ENCODE results near the gene RPS17.
"Not testable (repeated sequence)": the region's sequence is repeated elsewhere in the genome, so short reads cannot be mapped to it uniquely, and the experiment has no call there.

The RPS17 gene

DNA sequence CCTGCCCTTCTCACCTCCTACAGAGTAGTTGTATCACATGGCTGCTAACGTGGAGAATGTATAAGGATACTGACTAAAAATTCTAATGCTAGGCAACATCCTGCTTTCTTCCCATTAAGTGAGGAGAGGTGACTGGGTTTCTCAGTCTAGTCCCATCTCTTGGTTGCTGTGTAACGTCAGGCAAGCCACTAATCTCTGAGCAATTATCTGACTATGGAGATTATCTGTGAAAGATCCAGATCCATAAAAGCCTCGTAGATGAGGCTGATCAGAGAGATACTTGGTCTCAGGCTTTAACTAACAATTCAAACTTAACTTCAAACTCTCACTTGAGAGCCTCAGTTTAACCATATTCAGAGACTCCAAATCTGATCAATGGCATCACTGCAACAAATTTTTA, 4.7 kb upstream of the RPS17 start:
- Histone ChIP-seq H3K9ac (ENCODE audit: low read length) (no peak overlapping the region), H3K4me3 (ENCODE audit: low read depth in 1 of 2, low read length in 2 of 2) (no peak overlapping the region), H3K4me1 (ENCODE audit: insufficient read depth, low read length) (no peaks in the 10 kb centered on the region), H3K9me3 (ENCODE audit: low read length) (no peaks in the 10 kb centered on the region), H3K36me3 (ENCODE audit: insufficient read depth, low read length) (peaks cover 9% of the 10 kb centered on the region), H3K27me3 (ENCODE audit: control insufficient read depth in 1 of 2, insufficient read depth in 2 of 2, low read length in 2 of 2) (no peaks in the 10 kb centered on the region), H3K27ac (ENCODE audit: low read depth, low read length) (no peak overlapping the region)

DNA sequence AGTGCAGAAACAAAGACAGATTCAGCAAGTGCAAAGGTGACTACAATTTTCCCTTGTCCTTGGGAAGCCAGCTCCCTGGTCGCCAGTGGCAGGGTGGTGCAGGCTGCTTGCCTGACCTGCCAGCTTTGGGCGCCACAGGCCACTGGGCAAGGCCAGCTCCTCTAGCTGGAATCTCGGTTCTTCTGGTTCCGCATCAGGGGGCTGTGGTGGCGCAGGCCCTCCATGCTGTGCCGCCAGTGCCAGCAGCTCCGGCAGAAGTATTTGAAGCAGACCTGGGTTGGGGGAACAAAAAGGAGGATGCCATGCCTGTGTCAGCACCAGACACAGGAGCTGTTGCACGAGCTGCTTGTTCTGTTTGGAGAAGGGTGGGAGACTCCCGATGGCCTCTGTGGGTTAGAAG, 4.2 kb upstream of the RPS17 start:
- Histone ChIP-seq H3K36me3 (ENCODE audit: insufficient read depth, low read length) (peaks cover 9% of the 10 kb centered on the region), H3K4me1 (ENCODE audit: insufficient read depth, low read length) (no peaks in the 10 kb centered on the region), H3K9ac (ENCODE audit: low read length) (no peak overlapping the region), H3K9me3 (ENCODE audit: low read length) (no peaks in the 10 kb centered on the region), H3K27me3 (ENCODE audit: control insufficient read depth in 1 of 2, insufficient read depth in 2 of 2, low read length in 2 of 2) (no peaks in the 10 kb centered on the region), H3K4me3 (ENCODE audit: low read depth in 1 of 2, low read length in 2 of 2) (no peak overlapping the region), H3K27ac (ENCODE audit: low read depth, low read length) (no peak overlapping the region)

DNA sequence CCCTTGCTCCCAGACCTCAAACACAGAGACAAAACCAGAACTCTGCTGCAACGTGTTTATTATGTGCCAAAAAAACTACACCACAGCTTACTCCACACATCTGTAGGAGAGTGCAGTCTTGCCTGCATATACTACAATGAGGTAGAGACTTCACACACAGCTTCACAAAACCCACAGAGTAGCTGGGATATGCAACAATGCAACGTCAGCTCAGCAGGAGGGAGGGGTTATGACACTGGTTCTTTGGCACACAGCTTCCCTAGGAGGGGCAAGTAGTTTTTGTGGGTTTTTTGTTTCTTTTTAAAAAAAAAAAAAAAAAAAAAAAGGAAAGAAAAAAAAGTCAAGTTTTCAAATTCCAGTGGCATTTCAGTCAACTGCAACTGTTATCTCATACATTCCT, 2.9 kb upstream of the RPS17 start:
- Histone ChIP-seq H3K4me3 (ENCODE audit: low read depth in 1 of 2, low read length in 2 of 2) (no peak overlapping the region), H3K27ac (ENCODE audit: low read depth, low read length) (no peak overlapping the region)

DNA sequence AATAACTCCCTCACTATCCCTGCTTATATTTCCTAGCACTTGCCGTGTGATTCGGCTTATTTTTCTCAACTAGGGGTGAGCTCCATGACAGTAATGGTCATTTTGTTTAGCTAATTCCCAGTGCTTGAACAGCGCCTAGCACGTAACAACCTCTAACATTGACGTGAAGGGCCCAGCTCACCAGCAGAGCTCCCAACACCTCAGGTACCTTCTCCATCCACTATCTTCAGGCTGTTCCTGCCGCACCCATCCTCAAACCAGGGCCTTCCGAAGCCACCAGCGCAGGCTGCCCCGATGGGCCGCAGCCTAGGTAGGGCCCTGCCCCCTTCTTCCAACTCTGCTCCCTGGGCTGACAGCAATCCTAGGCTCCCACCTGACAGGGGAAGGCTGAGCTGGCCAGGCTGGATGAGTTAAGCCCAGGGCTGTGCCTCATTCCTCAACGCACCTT, 751 bp upstream of the RPS17 start:
- Histone ChIP-seq H3K4me3 (ENCODE audit: low read depth in 1 of 2, low read length in 2 of 2) (peak overlapping the region; percentile 96 to 98), H3K36me3 (ENCODE audit: insufficient read depth, low read length) (peaks cover 35% of the 10 kb centered on the region), H3K9me3 (ENCODE audit: low read length) (no peaks in the 10 kb centered on the region), H3K4me1 (ENCODE audit: insufficient read depth, low read length) (peaks cover 11% of the 10 kb centered on the region), H3K27ac (ENCODE audit: low read depth, low read length) (peak overlapping the region; percentile 48), H3K27me3 (ENCODE audit: control insufficient read depth in 1 of 2, insufficient read depth in 2 of 2, low read length in 2 of 2) (no peaks in the 10 kb centered on the region), H3K9ac (ENCODE audit: low read length) (peak overlapping the region; percentile 95)

More for the DNA sequence above, 2.9 kb upstream of the RPS17 start:
- peaks cover 10% of the 10 kb centered on the region for H3K4me1 ChIP-seq (ENCODE audit: insufficient read depth, low read length)
- no peak overlapping the region for H3K9ac ChIP-seq (ENCODE audit: low read length)
- H3K36me3 ChIP-seq (ENCODE audit: insufficient read depth, low read length): peaks cover 13% of the 10 kb centered on the region
- H3K9me3 ChIP-seq (ENCODE audit: low read length): no peaks in the 10 kb centered on the region
- no peaks in the 10 kb centered on the region for H3K27me3 ChIP-seq (ENCODE audit: control insufficient read depth in 1 of 2, insufficient read depth in 2 of 2, low read length in 2 of 2)

DNA sequence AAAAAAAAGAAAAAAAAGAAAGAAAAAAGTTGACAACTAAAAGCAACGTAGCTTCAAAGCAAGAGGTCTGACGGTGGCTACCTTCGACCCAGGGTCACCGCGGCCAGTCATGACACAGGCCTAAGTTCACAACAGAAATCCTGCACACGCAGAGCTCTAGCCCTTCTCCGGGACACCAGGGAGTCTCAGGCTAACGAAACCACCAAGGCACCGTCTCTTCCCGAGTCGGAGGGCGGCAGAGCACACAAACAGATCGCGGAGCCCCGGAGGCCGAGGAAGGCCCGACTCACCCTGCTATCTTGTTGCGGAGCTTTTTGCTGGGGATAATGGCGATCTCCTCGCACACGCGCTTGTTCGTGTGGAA, 584 bp downstream of the RPS17 start:
- Histone ChIP-seq H3K27me3 (ENCODE audit: control insufficient read depth in 1 of 2, insufficient read depth in 2 of 2, low read length in 2 of 2) (no peaks in the 10 kb centered on the region), H3K27ac (ENCODE audit: low read depth, low read length) (peak overlapping the region; percentile 87), H3K4me3 (ENCODE audit: low read depth in 1 of 2, low read length in 2 of 2) (peak overlapping the region; percentile 96 to 98), H3K9ac (ENCODE audit: low read length) (peak overlapping the region; percentile 71), H3K4me1 (ENCODE audit: insufficient read depth, low read length) (peaks cover 11% of the 10 kb centered on the region), H3K9me3 (ENCODE audit: low read length) (no peaks in the 10 kb centered on the region), H3K36me3 (ENCODE audit: insufficient read depth, low read length) (peaks cover 40% of the 10 kb centered on the region)

DNA sequence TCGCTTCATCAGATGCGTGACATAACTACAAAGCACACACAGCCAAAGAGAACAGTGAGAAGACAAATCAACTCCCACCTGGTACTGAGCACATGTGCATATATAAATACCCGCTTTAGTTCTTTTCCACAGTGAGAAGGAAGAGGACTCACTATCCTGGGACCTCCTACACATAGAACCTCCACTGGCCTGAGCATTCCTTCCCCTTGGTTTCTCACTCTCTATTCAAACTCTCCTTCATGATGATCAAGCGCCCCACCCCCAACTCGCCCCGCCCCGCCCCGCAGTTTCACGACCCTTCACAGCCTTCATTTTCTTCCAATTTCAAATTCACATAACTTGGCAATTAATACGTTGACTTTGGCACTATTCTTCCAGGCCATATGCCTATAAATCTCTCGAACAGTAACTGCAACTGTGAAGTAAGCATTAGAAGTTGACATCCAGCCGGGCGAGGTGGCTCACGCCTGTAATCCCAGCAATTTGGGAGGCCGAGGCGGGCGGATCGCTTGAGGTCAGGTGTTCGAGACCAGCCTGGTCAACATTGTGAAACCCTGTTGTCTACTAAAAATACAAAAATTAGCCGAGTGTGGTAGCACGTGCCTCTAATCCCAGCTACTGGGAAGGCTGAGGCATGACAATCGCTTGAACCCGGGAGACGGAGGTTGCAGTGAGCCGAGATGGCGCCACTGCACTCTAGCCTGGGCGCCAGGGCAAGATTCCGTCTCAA, 1.1 kb downstream of the RPS17 start:
- H3K27ac ChIP-seq (ENCODE audit: low read depth, low read length): peak overlapping the region; percentile 87
- H3K9me3 ChIP-seq (ENCODE audit: low read length): no peaks in the 10 kb centered on the region
- H3K4me1 ChIP-seq (ENCODE audit: insufficient read depth, low read length): peaks cover 11% of the 10 kb centered on the region

DNA sequence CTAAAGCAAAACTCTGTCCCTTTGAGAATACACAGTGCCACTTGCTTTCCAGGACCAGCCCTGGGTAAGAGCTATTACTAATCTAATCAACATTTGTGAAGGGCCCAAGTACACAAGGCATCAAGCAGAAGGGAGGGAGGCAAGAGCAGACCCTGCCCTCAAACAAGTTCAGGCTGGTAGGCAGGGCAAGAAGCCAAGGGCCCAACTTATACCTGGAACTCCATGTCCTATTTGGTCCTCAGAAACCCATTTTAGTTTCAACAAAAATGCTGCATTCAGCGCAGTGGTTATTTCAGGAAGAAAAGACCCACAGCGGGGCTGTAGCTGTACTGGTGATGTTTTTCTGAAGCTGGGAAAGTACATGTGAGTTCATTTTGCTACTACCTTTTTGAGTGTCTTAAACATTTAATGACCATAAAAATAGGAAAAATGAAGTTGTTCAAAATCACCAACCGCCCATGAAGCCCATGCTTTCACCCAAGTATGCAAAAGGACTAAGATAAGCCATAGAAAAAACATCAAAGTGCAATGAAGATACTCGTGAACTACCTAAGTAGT, 2.8 kb downstream of the RPS17 start:
- H3K9ac ChIP-seq (ENCODE audit: low read length): no peak overlapping the region
- H3K36me3 ChIP-seq (ENCODE audit: insufficient read depth, low read length): peaks cover 39% of the 10 kb centered on the region
- H3K9me3 ChIP-seq (ENCODE audit: low read length): no peaks in the 10 kb centered on the region
- no peak overlapping the region for H3K4me3 ChIP-seq (ENCODE audit: low read depth in 1 of 2, low read length in 2 of 2)
- H3K4me1 ChIP-seq (ENCODE audit: insufficient read depth, low read length): peaks cover 11% of the 10 kb centered on the region
- no peak overlapping the region for H3K27ac ChIP-seq (ENCODE audit: low read depth, low read length)
- no peaks in the 10 kb centered on the region for H3K27me3 ChIP-seq (ENCODE audit: control insufficient read depth in 1 of 2, insufficient read depth in 2 of 2, low read length in 2 of 2)

More for the DNA sequence above, 1.1 kb downstream of the RPS17 start:
- Histone ChIP-seq H3K4me3 (ENCODE audit: low read depth in 1 of 2, low read length in 2 of 2) (peak overlapping the region; percentile 96 to 98), H3K9ac (ENCODE audit: low read length) (peak overlapping the region; percentile 71), H3K27me3 (ENCODE audit: control insufficient read depth in 1 of 2, insufficient read depth in 2 of 2, low read length in 2 of 2) (no peaks in the 10 kb centered on the region), H3K36me3 (ENCODE audit: insufficient read depth, low read length) (peaks cover 41% of the 10 kb centered on the region)

DNA sequence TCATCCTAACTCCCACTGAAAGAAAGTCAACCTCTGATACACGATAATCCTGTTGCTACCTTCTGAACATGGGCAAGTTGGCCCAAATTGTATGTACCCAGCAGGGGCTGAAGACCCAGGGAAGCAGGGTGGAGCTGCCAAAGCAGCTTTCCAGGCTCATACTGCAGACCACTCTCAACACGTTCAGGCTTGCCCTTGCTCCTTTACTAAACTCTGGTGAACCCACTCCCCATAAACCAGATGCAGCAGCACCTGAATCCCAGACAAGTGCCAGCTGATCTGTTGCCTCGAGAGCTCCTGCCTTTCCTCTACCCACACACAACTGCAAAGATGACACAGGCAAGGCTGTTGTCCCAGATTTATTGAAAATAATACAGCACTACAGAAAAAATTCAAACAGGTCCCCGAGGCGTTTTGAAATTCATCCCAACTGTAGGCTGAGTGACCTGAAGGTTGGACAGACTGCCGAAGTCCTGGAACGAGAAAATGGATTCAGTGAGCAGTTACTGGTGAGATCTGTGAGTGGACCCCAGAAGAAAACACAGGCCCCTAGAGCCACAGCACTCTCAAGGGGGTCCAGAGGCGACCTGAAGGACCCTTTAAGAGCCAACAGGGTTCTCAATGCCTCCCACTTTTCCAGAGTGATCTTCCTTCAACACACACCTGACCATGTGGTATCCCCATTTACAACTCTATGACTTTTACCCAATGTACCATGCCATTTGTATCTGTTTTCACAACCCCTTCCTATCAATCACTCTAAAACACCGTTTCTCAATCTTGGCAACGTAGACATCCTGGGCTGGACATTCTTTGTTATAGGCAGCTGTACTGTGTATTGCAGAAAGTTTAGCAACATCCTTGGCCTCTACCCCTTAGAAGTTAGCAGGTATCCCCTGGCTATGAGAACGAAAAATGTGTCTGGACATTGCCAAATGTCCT, 3.6 kb downstream of the RPS17 start:
- H3K4me3 ChIP-seq (ENCODE audit: low read depth in 1 of 2, low read length in 2 of 2): no peak overlapping the region
- peaks cover 11% of the 10 kb centered on the region for H3K4me1 ChIP-seq (ENCODE audit: insufficient read depth, low read length)
- H3K27me3 ChIP-seq (ENCODE audit: control insufficient read depth in 1 of 2, insufficient read depth in 2 of 2, low read length in 2 of 2): no peaks in the 10 kb centered on the region
- H3K27ac ChIP-seq (ENCODE audit: low read depth, low read length): no peak overlapping the region
- no peak overlapping the region for H3K9ac ChIP-seq (ENCODE audit: low read length)
- H3K36me3 ChIP-seq (ENCODE audit: insufficient read depth, low read length): peaks cover 39% of the 10 kb centered on the region
- no peaks in the 10 kb centered on the region for H3K9me3 ChIP-seq (ENCODE audit: low read length)

DNA sequence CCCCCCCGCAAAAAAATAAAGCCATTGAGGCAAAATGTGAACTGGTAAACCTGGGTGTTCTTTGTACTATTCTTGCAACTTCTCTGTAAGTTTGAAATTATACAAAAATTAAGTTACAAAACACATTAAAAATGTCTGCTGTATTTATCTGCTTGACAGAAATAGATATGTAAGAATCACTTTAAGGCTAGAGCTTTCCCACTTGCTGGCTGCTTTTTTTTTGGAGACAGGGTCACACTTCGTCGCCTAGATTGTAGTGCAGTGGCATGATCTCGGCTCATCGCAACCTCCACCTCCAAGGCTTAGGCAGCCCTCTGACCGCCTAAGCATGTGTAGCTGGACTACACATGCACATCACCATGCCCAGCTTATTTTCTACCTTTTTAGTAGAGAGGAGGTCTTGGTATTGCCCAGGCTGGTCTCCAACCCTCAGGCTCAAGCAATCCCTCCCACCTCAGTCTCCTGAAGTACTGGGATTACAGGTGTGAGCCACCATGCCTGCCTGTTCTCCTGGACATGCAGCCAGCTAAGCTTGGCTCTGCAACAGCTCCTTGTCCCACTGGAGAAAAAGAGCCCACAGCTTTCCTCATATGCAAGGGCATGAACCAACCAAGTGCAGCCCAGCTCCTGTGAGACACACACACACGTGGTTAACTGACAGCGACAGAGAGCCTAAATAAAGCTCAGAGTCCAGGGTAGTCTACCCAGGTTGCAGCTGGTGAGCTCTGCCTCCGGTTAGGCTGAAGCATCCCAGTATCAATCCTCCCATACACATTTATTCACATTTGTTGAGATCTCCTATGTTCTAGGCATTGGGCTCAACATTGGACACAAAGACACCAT, 4.5 kb downstream of the RPS17 start:
- H3K4me3 ChIP-seq (ENCODE audit: low read depth in 1 of 2, low read length in 2 of 2): no peak overlapping the region
- no peaks in the 10 kb centered on the region for H3K27me3 ChIP-seq (ENCODE audit: control insufficient read depth in 1 of 2, insufficient read depth in 2 of 2, low read length in 2 of 2)
- peaks cover 39% of the 10 kb centered on the region for H3K36me3 ChIP-seq (ENCODE audit: insufficient read depth, low read length)
- H3K27ac ChIP-seq (ENCODE audit: low read depth, low read length): no peak overlapping the region
- peaks cover 11% of the 10 kb centered on the region for H3K4me1 ChIP-seq (ENCODE audit: insufficient read depth, low read length)
- H3K9ac ChIP-seq (ENCODE audit: low read length): no peak overlapping the region
- no peaks in the 10 kb centered on the region for H3K9me3 ChIP-seq (ENCODE audit: low read length)

DNA sequence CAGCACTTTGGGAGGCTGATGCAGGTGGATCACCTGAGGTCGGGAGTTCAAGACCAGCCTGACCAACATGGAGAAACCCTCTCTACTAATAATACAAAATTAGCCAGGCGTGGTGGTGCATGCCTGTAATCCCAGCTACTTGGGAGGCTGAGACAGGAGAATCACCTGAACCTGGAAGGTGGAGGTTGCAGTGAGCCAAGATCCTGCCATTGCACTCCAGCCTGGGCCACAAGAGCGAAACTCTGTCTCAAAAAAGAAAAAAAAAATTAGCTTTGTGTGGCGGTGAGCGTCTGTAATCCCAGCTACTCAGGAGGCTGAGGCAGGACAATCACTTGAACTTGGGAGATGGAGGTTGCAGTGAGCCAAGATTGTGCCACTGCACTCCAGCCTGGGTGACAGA, 5.1 kb downstream of the RPS17 start:
- H3K27me3 ChIP-seq (ENCODE audit: control insufficient read depth in 1 of 2, insufficient read depth in 2 of 2, low read length in 2 of 2); H3K9ac ChIP-seq (ENCODE audit: low read length); H3K4me3 ChIP-seq (ENCODE audit: low read depth in 1 of 2, low read length in 2 of 2); H3K27ac ChIP-seq (ENCODE audit: low read depth, low read length); H3K9me3 ChIP-seq (ENCODE audit: low read length): not testable (repeated sequence)
- Histone ChIP-seq H3K4me1 (ENCODE audit: insufficient read depth, low read length) (peaks cover 16% of the 10 kb centered on the region), H3K36me3 (ENCODE audit: insufficient read depth, low read length) (peaks cover 39% of the 10 kb centered on the region)

DNA sequence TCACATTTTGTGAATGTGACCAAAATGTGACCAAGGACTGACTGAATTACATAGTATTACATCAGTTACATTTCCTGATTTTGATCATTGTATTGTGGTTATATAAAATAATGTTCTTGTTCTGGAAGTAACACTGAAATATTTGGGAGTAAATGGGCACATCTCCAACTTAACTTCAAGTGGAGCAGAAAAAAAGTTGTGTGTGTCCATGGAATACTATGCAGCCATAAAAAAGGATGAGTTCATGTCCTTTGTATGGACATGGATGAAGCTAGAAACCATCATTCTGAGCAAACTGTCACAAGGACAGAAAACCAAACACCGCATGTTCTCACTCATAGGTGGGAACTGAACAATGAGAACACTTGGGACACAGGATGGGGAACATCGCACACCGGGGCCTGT, 5.8 kb downstream of the RPS17 start:
- H3K9ac ChIP-seq (ENCODE audit: low read length); H3K4me3 ChIP-seq (ENCODE audit: low read depth in 1 of 2, low read length in 2 of 2); H3K27me3 ChIP-seq (ENCODE audit: control insufficient read depth in 1 of 2, insufficient read depth in 2 of 2, low read length in 2 of 2); H3K9me3 ChIP-seq (ENCODE audit: low read length); H3K27ac ChIP-seq (ENCODE audit: low read depth, low read length): not testable (repeated sequence)
- Histone ChIP-seq H3K36me3 (ENCODE audit: insufficient read depth, low read length) (peaks cover 39% of the 10 kb centered on the region), H3K4me1 (ENCODE audit: insufficient read depth, low read length) (peaks cover 17% of the 10 kb centered on the region)

Measured in muscle layer of colon (tissue), 2 donors.